ENCODE results near the gene RPL18A.
A peak's percentile ranks its signal among the peaks of the same experiment; 100 is the strongest.

Gene RPL18A

GRCh38 chr19:17859533-17860330 lies at the start of gene RPL18A:
Gene RPL18A (plus strand): TSS chr19:17859910. CDS start chr19:17859957, 47 bp downstream.
- peak; percentile 93 to 98 (median 96) for DNase-seq

GRCh38 chr19:17811103-17811502 lies 48.6 kb upstream of the RPL18A start:
- DNase-seq = no peak

- no peak for DNase-seq
Measured at GRCh38 chr19:17811681-17812080, 48.0 kb upstream of the RPL18A start.

- DNase-seq = no peak
Measured at GRCh38 chr19:17812099-17812498, 47.6 kb upstream of the RPL18A start.

GRCh38 chr19:17817668-17818363 lies 41.9 kb upstream of the RPL18A start:
- DNase-seq = no peak

- DNase-seq = no peak
Measured at GRCh38 chr19:17821190-17821589, 38.5 kb upstream of the RPL18A start, which contains the start of gene INSL3. Gene INSL3 (minus strand): TSS chr19:17821519. CDS start chr19:17821506, 13 bp downstream.

GRCh38 chr19:17824339-17824738 lies 35.4 kb upstream of the RPL18A start:
- DNase-seq = no peak

GRCh38 chr19:17826508-17827056 lies 33.1 kb upstream of the RPL18A start:
- DNase-seq = no peak

- DNase-seq = no peak
Measured at GRCh38 chr19:17829855-17830566, 29.7 kb upstream of the RPL18A start.

GRCh38 chr19:17830567-17831418 lies 28.9 kb upstream of the RPL18A start:
- peak in 2 of 4 experiments; percentile 29 to 31 for DNase-seq

GRCh38 chr19:17831419-17831888 lies 28.3 kb upstream of the RPL18A start:
- no peak for DNase-seq

- DNase-seq = no peak
Measured at GRCh38 chr19:17832443-17833208, 27.1 kb upstream of the RPL18A start.

GRCh38 chr19:17834350-17835181 lies 25.1 kb upstream of the RPL18A start:
- no peak for DNase-seq

GRCh38 chr19:17835182-17836006 lies 24.3 kb upstream of the RPL18A start:
- no peak for DNase-seq

GRCh38 chr19:17836530-17836929 lies 23.2 kb upstream of the RPL18A start:
- no peak for DNase-seq

GRCh38 chr19:17837972-17838371 lies 21.7 kb upstream of the RPL18A start:
- no peak for DNase-seq

GRCh38 chr19:17840019-17840418 lies 19.7 kb upstream of the RPL18A start:
- no peak for DNase-seq

- no peak for DNase-seq
Measured at GRCh38 chr19:17841371-17841809, 18.3 kb upstream of the RPL18A start.

Data from activated naive CD4-positive, alpha-beta T cell (primary cell).